Stimulated activated CD4-positive, alpha-beta T cell treated with anti-CD3 and anti-CD28 coated beads, TNF-alpha, amount 100 ng/mL, for 1 hour (primary cell): ENCODE data around the gene PDGFD.
"Not testable (repeated sequence)": the region's sequence is repeated elsewhere in the genome, so short reads cannot be mapped to it uniquely, and the experiment has no call there.

Source experiments
- DNase-seq, 3 donors: peaks; one replicate each; pipeline ENCODE4 v3.0.0-alpha.2; 2020; ENCODE audit warnings: low read depth in 3 of 3, low spot score in 1 of 3

The PDGFD gene

GRCh38 chr11:104055596-104055995, 108.4 kb downstream of the PDGFD start:
- DNase-seq = no peak

GRCh38 chr11:104054911-104055529, 108.9 kb downstream of the PDGFD start:
- DNase-seq = no peak

- no peak for DNase-seq
Observed at GRCh38 chr11:104053743-104054478, 110.0 kb downstream of the PDGFD start.

- no peak for DNase-seq
Observed at GRCh38 chr11:104051778-104052177, 112.2 kb downstream of the PDGFD start.

- no peak for DNase-seq
Observed at GRCh38 chr11:104049116-104049515, 114.8 kb downstream of the PDGFD start.

DNA sequence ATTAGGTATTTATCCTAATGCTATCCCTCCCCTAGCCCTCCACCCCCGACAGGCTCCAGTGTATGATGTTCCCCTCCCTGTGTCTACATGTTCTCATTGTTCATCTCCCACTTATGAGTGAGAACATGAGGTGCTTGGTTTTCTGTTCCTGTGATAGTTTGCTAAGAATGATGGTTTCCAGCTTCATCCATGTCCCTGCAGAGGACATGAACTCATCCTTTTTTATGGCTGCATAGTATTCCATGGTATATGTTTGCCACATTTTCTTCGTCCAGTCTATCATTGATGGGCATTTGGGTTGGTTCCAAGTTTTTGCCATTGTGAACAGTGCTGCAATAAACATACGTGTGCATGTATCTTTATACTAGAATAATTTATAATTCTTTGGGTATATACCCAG, 117.1 kb downstream of the PDGFD start:
- not testable (repeated sequence) for DNase-seq

DNA sequence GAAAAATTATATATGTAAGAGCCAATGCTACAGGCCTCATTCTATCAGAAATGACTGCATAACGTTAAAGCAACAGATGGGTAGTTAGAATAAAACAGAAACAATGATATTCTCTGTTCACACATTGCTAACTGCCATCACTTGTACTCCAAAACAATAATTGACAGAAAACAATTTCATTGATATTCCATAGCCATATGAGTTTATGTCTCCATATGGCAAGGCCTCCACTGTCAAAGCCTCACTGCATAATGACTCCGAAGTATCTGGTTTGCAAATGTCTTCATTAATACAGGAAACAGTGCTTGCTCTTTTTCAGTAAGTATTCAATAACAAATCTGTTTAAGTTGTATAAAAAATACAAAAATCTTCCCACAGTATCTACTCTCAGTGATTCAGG, 117.6 kb downstream of the PDGFD start:
- DNase-seq = no peak

GRCh38 chr11:104043678-104044239, 120.2 kb downstream of the PDGFD start:
- no peak for DNase-seq

GRCh38 chr11:104043142-104043541, 120.8 kb downstream of the PDGFD start:
- DNase-seq = no peak

- DNase-seq = no peak
Observed at GRCh38 chr11:104041792-104042191, 122.2 kb downstream of the PDGFD start.

DNA sequence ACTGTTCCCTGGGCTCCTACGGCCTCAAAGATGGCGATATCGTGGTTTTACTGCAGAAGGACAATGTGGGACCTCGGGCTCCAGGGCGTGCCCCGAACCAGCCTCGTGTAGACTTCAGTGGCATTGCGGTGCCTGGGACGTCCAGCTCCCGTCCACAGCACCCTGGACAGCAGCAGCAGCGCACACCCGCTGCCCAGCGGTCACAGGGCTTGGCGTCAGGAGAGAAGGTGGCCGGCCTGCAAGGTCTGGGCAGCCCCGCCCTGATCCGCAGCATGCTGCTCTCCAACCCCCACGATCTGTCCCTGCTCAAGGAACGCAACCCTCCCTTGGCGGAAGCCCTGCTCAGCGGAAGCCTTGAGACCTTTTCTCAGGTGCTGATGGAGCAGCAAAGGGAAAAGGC, 127.0 kb downstream of the PDGFD start:
- DNase-seq = no peak

- no peak for DNase-seq
Observed at GRCh38 chr11:104036588-104036987, 127.4 kb downstream of the PDGFD start, which contains the start of gene DDI1. Gene DDI1, plus strand, starts transcription at chr11:104036640. Its CDS starts 183 bp downstream, at chr11:104036823.

GRCh38 chr11:104033561-104033960, 130.4 kb downstream of the PDGFD start:
- DNase-seq = no peak

GRCh38 chr11:104033134-104033533, 130.8 kb downstream of the PDGFD start:
- no peak for DNase-seq

DNA sequence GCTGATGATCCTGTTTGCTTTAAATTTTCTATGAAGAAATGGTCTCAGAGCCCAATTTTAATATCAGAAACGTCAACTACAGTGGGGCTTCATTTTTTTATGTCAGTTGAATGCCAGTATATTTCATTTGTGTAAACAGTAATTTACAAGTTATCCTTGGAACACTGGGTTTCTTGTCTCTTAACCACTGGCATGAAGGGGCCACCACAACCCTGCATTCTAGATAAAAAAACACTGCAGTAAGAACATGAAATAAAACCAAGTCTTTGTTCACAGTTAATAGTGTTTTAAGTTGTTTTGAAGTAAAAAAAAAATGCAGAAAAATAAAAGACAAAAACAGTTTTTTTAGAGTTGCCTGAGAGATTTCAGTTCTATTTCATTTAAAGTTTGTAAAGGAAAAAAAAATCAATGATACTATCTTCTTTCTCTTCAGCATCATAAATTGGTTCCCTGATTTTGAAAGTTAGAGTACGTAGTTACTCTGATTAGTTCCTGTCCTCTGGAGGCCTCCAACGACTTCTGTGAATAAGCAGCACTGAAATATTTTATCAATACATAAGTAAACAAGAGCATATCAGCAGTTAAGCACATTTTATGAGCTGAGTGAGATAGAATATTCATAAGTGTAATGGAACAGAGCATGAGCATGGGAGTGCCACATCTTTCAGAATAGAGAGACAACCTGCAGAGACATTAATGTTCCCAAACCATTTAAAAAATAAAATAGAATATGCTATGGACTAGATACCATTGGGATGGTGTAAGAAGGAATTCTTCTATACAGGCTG, 135.3 kb downstream of the PDGFD start:
- DNase-seq = no peak

GRCh38 chr11:104024572-104024971, 139.4 kb downstream of the PDGFD start:
- DNase-seq = no peak

GRCh38 chr11:104015649-104016415, 148.1 kb downstream of the PDGFD start:
- no peak for DNase-seq

GRCh38 chr11:104011044-104011443, 152.9 kb downstream of the PDGFD start:
- no peak for DNase-seq

DNA sequence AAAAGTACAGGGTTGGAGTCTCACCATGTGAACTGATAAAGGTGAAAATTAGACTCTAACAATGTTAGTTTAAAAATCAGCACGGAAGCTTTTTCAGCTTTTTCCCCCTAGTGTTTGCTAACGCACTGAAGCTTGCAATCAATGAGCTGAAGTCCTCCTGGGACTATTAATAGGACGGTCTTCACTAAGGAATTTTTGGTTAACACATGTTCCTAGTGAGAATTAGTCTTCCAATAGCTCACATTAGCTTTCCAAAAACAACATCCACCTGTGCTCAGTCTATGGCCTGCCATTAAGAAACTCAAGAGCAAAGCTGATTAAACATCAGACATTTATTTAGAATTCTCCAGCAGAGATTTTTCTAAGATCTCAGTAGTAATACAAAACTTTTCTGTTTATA, 154.2 kb downstream of the PDGFD start:
- DNase-seq = no peak

GRCh38 chr11:104005234-104005855, 158.6 kb downstream of the PDGFD start:
- DNase-seq = no peak
